ENCODE measurements around the gene NFIB. TPM values are rescaled to one million over a fixed set of nuclear protein-coding genes. Genes with fewer than 3 reads are reported as not detected.

NFIB gene
- total RNA-seq, 2 donors from 2014 or later = 5.3 to 14.1 TPM

DNA sequence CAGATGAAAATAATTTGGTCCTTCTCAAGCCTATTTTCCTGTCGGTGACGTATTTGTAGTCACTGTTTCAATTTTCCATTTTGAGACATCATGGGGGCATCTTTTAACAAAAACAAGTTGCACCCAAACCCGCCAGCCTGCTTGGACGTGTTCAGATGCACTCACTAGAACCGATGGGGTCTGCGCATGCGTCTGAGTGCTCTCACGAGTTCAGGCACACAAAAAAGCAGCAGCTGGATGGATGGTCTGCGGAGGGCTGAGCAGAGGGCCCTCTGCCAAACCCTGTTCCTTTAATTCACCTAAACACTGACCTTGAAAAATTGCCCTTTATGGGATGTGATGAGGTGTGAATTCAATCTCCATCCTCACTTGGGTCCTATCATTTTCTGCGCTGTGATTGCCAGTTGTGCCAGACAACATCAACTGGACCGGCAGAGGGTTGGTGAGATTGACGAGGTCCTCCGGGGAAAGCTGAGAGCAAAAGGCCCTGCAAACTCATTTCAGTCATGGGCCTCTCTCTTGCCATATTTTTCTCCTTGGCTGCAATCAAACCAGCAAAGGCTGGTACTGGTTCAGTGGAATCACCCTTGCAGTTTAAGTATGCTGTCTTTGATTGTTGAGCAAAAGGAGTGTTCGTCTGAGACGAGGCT, 251.9 kb downstream of the NFIB start:
- no peaks in the 10 kb centered on the region for H3K27me3 Mint-ChIP-seq (ENCODE audit: insufficient read depth)
- whole genome bisulfite sequencing, 2 experiments (ENCODE audit: insufficient coverage in 1 of 2, insufficient read length in 1 of 2) = 93 to 100% methylated on average over 10 to 14 of the region's 15 CpGs
- peaks cover 5% of the 10 kb centered on the region for H3K4me1 Mint-ChIP-seq
- no peaks in the 10 kb centered on the region for H3K9me3 Mint-ChIP-seq
- no peaks in the 10 kb centered on the region for H3K27me3 ChIP-seq (ENCODE audit: control insufficient read depth, insufficient read depth, low read length, poor library complexity, severe bottlenecking)
- no peaks in the 10 kb centered on the region for H3K9me3 ChIP-seq (ENCODE audit: control insufficient read depth, low read length)
- no peak overlapping the region for H3K27ac ChIP-seq (ENCODE audit: low read depth, low read length)
- no peaks in the 10 kb centered on the region for H3K36me3 Mint-ChIP-seq (ENCODE audit: low read depth)
- H3K4me1 ChIP-seq (ENCODE audit: control insufficient read depth, insufficient read depth, low read length) = no peaks in the 10 kb centered on the region
- no peaks in the 10 kb centered on the region for H3K36me3 ChIP-seq (ENCODE audit: control insufficient read depth, insufficient read depth, low read length)
- no peak for TF ChIP-seq CTCF (conservative IDR thresholded peaks at IDR 0.05)
- no peak overlapping the region for H3K4me3 ChIP-seq (ENCODE audit: low read length)
- no peak overlapping the region for H3K27ac Mint-ChIP-seq
- H3K4me3 Mint-ChIP-seq = no peak overlapping the region
- H3K9ac ChIP-seq (ENCODE audit: extremely low read depth, low read length, poor library complexity, severe bottlenecking) = no peak overlapping the region
- no peak for DNase-seq

DNA sequence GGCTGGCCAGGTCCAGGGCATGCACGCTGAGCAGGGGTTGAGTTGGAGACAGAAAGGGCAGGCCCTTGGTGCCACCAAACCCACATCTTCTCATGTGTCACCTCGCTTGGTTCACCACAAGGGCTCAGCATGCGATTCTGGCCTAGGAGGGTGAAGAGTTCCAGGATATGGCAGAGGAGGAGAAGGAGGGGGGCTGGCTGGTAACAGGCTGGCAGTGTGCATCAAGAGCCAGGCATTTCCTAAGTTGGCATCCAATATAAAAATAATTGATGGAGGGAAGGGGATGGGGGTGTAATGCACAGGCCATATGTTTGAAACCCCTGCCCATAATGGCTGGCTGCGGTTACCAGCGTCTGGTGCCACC, 255.6 kb downstream of the NFIB start:
- Mint-ChIP-seq H3K4me3 (no peak overlapping the region), H3K9me3 (no peaks in the 10 kb centered on the region), H3K27ac (no peak overlapping the region), H3K27me3 (ENCODE audit: insufficient read depth) (no peaks in the 10 kb centered on the region), H3K4me1 (peaks cover 18% of the 10 kb centered on the region), H3K36me3 (ENCODE audit: low read depth) (no peaks in the 10 kb centered on the region)
- WGBS, 2 experiments (ENCODE audit: insufficient coverage in 1 of 2, insufficient read length in 1 of 2) = 90 to 93% methylated on average over 4 to 5 of the region's 5 CpGs
- no peaks in the 10 kb centered on the region for H3K9me3 ChIP-seq (ENCODE audit: control insufficient read depth, low read length)
- H3K27ac ChIP-seq (ENCODE audit: low read depth, low read length) = no peak overlapping the region
- no peak overlapping the region for H3K4me3 ChIP-seq (ENCODE audit: low read length)
- H3K4me1 ChIP-seq (ENCODE audit: control insufficient read depth, insufficient read depth, low read length) = no peaks in the 10 kb centered on the region
- no peaks in the 10 kb centered on the region for H3K36me3 ChIP-seq (ENCODE audit: control insufficient read depth, insufficient read depth, low read length)
- no peak for DNase-seq
- no peak overlapping the region for H3K9ac ChIP-seq (ENCODE audit: extremely low read depth, low read length, poor library complexity, severe bottlenecking)
- H3K27me3 ChIP-seq (ENCODE audit: control insufficient read depth, insufficient read depth, low read length, poor library complexity, severe bottlenecking) = no peaks in the 10 kb centered on the region
- TF ChIP-seq CTCF (conservative IDR thresholded peaks at IDR 0.05) = no peak

GRCh38 chr9:14057368-14058324, 256.3 kb downstream of the NFIB start:
- H3K4me1 ChIP-seq (ENCODE audit: control insufficient read depth, insufficient read depth, low read length) = no peaks in the 10 kb centered on the region
- TF ChIP-seq CTCF (conservative IDR thresholded peaks at IDR 0.05) = no peak
- no peaks in the 10 kb centered on the region for H3K9me3 Mint-ChIP-seq
- no peak overlapping the region for H3K27ac ChIP-seq (ENCODE audit: low read depth, low read length)
- H3K4me1 Mint-ChIP-seq = peaks cover 18% of the 10 kb centered on the region
- WGBS, 2 experiments (ENCODE audit: insufficient coverage in 1 of 2, insufficient read length in 1 of 2) = 76 to 91% methylated on average over 5 to 13 of the region's 13 CpGs
- H3K36me3 Mint-ChIP-seq (ENCODE audit: low read depth) = no peaks in the 10 kb centered on the region
- no peaks in the 10 kb centered on the region for H3K36me3 ChIP-seq (ENCODE audit: control insufficient read depth, insufficient read depth, low read length)
- no peaks in the 10 kb centered on the region for H3K27me3 Mint-ChIP-seq (ENCODE audit: insufficient read depth)
- H3K9me3 ChIP-seq (ENCODE audit: control insufficient read depth, low read length) = no peaks in the 10 kb centered on the region
- H3K9ac ChIP-seq (ENCODE audit: extremely low read depth, low read length, poor library complexity, severe bottlenecking) = no peak overlapping the region
- H3K4me3 Mint-ChIP-seq = no peak overlapping the region
- no peak overlapping the region for H3K4me3 ChIP-seq (ENCODE audit: low read length)
- H3K27ac Mint-ChIP-seq = no peak overlapping the region
- no peaks in the 10 kb centered on the region for H3K27me3 ChIP-seq (ENCODE audit: control insufficient read depth, insufficient read depth, low read length, poor library complexity, severe bottlenecking)
- no peak for DNase-seq

Data from endodermal cell (in vitro differentiated cells).